Mammary epithelial cell (primary cell): Measurements from ENCODE around the gene VWA3B.

ENCODE experiments used
- CTCF ChIP-seq, 2 donors: IDR thresholded peaks in 1 of 2; conservative IDR thresholded peaks in 1 of 2; 2 replicates each; pipeline ENCODE4 v1.5.1; 2011 to 2012; ENCODE audit warnings: inconsistent platforms in 2 of 2, low read length in 2 of 2, mild to moderate bottlenecking in 2 of 2, control low read depth in 1 of 2, low read depth in 1 of 2; ENCODE audit not compliant: insufficient read depth in 1 of 2; ENCODE audit errors: extremely low read depth in 1 of 2
- EZH2 ChIP-seq: IDR thresholded peaks from 2 replicates; pipeline ENCODE4 v1.6.1; 2012; ENCODE audit warnings: low read length, inconsistent platforms, borderline replicate concordance

DNA sequence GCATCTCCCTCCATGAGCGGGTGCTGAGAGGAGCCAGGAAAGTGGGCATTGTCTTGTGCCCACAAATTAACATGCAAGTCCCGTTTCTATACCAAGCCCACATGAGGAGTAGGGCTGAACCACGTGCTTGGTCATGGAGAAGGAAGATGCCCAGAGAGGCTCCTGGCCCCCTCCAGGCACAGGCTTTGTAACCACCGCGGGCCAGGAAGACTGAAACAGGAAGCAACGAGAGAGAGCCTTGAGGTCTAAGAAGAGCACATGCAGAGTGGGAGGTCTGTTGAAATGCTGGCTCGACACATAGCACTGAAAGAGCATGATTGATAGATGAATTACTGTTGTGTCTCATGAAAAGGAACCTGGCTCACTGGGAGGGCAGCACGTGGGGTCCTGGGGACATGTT, 36.3 kb downstream of the VWA3B start:
- TF ChIP-seq CTCF (conservative IDR thresholded peaks at IDR 0.05 in 1 of 2, IDR thresholded peaks at IDR 0.05 in 1 of 2; ENCODE audit: extremely low read depth in 1 of 2, insufficient read depth in 1 of 2, low read depth in 1 of 2, low read length in 2 of 2) (no peak), EZH2 (no peak)
